ENCODE data around the gene IL17RA. TPM values are rescaled to one million over a fixed set of nuclear protein-coding genes. Genes with fewer than 3 reads are reported as not detected.
"Not testable (repeated sequence)": the region's sequence is repeated elsewhere in the genome, so short reads cannot be mapped to it uniquely, and the experiment has no call there.

Gene IL17RA
- total RNA-seq, 1 donor from 2014 or later: 23.6 TPM

DNA sequence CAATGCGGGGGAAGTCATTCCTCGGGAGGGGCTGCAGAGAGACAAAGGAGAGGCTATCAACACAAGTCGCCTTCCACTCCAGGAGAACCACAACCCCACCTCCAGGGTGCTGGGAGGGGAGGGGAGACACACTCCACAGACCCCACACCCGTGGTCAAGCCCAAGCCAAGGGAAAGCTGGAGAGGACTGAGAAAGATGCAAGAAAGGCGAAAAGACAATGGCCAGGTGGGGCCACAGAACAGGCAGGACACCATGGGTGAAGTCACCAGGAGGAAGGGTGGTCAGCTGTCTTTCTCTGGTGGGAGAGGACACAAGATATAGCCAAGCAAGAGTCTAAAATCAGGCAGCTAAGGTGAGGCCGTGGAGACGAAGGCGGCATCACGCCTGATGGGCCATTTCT lies 58.3 kb downstream of the IL17RA start:
- no peak for DNase-seq (ENCODE audit: low spot score)
- Mint-ChIP-seq H3K27me3 (ENCODE audit: insufficient read depth) (no peaks in the 10 kb centered on the region), H3K27ac (no peak overlapping the region), H3K4me3 (no peak overlapping the region), H3K36me3 (ENCODE audit: low read depth) (peaks cover 27% of the 10 kb centered on the region), H3K4me1 (ENCODE audit: low read depth) (no peaks in the 10 kb centered on the region), H3K9me3 (no peaks in the 10 kb centered on the region)
- intact Hi-C loops (cut with micrococcal nuclease): no loop called here

DNA sequence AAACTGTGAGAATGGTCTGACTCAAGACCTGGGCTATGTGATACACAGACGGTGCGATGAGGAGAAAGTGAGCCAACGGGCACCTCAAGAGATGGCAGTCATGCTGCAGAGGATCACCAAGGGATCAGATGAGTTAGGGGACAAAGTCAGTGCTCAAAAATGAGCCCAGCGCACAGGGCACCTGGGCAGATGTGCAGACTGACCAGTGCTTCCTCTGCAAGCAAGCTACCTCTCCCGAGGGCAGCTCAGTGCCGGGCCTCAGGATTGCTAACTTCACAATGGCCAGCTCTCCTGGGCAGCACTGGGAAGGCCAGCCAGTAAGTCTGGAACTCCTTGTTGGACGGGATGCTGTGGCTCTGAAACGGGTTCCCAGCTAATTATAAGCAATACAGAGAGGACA lies 59.0 kb downstream of the IL17RA start:
- DNase-seq (ENCODE audit: low spot score): no peak
- intact Hi-C loops (cut with micrococcal nuclease): no loop called here
- Mint-ChIP-seq H3K4me3 (no peak overlapping the region), H3K36me3 (ENCODE audit: low read depth) (peaks cover 25% of the 10 kb centered on the region), H3K9me3 (no peaks in the 10 kb centered on the region), H3K4me1 (ENCODE audit: low read depth) (no peaks in the 10 kb centered on the region), H3K27ac (no peak overlapping the region), H3K27me3 (ENCODE audit: insufficient read depth) (no peaks in the 10 kb centered on the region)

DNA sequence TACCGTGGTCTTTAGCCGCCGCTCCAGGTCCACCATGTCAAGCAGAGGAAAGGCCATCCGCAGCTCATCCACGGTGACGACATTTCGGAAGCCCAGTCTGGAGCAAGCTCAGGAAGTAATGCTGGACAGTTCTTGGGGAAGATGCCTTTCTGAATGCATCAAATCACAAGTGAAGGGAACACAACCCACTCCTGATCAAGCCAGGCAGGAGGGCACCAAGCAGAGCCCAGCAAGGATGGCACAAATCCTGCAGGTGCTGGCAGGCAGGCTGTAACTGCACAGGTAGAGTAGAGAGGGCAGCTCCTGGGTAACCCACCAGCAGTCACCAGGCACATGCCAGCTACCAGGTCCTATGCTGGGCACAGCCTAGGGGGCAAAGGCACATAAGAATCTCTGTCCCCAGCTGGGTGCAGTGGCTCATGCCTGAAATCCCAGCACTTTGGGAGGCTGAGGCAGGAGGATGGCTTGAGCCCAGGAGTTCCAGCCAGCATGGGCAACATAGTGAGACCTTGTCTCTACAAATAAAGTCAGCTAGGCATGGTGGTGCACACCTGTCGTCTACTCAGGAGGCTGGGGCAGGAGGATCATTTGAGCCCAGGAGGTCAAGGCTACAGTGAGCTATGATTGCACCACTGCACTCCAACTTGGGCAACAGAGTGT lies 60.4 kb downstream of the IL17RA start:
- H3K27me3 Mint-ChIP-seq (ENCODE audit: insufficient read depth): no peaks in the 10 kb centered on the region
- H3K9me3 Mint-ChIP-seq: no peaks in the 10 kb centered on the region
- peaks cover 25% of the 10 kb centered on the region for H3K36me3 Mint-ChIP-seq (ENCODE audit: low read depth)
- intact Hi-C loops (cut with micrococcal nuclease): no loop called here
- H3K4me3 Mint-ChIP-seq: no peak overlapping the region
- H3K4me1 Mint-ChIP-seq (ENCODE audit: low read depth): no peaks in the 10 kb centered on the region
- no peak overlapping the region for H3K27ac Mint-ChIP-seq
- no peak for DNase-seq (ENCODE audit: low spot score)

DNA sequence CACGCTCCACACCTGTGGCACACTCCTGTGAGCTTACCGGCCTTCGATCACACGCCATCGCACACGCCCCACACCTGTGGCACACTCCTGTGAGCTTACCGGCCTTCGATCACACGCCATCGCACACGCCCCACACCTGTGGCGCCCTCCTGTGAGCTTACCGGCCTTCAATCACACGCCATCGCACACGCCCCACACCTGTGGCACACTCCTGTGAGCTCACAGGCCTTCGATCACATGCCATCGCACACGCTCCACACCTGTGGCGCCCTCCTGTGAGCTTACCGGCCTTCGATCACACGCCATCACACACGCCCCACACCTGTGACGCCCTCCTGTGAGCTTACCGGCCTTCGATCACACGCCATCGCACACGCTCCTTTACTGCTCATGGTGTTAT lies 62.7 kb downstream of the IL17RA start:
- H3K27me3 Mint-ChIP-seq (ENCODE audit: insufficient read depth); intact Hi-C loops (cut with micrococcal nuclease); H3K4me3 Mint-ChIP-seq; H3K4me1 Mint-ChIP-seq (ENCODE audit: low read depth); H3K27ac Mint-ChIP-seq; DNase-seq (ENCODE audit: low spot score); H3K9me3 Mint-ChIP-seq: not testable (repeated sequence)
- peaks cover 19% of the 10 kb centered on the region for H3K36me3 Mint-ChIP-seq (ENCODE audit: low read depth)

- H3K4me3 Mint-ChIP-seq: no peak overlapping the region
- no peaks in the 10 kb centered on the region for H3K27me3 Mint-ChIP-seq (ENCODE audit: insufficient read depth)
- H3K27ac Mint-ChIP-seq: no peak overlapping the region
- intact Hi-C loops (cut with micrococcal nuclease): no loop called here
- peaks cover 9% of the 10 kb centered on the region for H3K36me3 Mint-ChIP-seq (ENCODE audit: low read depth)
- H3K9me3 Mint-ChIP-seq: no peaks in the 10 kb centered on the region
- DNase-seq (ENCODE audit: low spot score): no peak
- H3K4me1 Mint-ChIP-seq (ENCODE audit: low read depth): no peaks in the 10 kb centered on the region
Observed at GRCh38 chr22:17149076-17149815, 64.4 kb downstream of the IL17RA start.

DNA sequence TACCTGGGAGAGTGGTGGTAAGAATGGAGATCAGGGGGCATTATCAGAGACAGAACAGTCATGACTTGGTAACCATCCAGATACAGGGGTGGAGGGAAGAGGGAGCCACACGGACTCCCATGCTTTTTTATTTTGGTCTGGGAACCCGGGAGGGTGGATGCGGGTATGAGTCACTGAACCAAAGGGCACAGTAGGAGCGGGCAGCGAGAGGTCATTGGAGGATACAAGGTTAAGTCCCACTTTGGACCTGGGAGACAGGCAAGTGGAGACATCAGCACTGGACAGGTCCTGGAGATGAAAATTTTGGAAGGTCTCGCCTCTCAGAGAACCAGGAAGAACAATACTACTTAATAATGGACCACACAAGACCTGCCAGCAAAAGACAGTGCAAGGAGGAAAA lies 67.5 kb downstream of the IL17RA start:
- intact Hi-C loops (cut with micrococcal nuclease): no loop called here
- no peak for DNase-seq (ENCODE audit: low spot score)
- no peaks in the 10 kb centered on the region for H3K9me3 Mint-ChIP-seq
- H3K4me3 Mint-ChIP-seq: no peak overlapping the region
- peaks cover 9% of the 10 kb centered on the region for H3K4me1 Mint-ChIP-seq (ENCODE audit: low read depth)
- H3K27ac Mint-ChIP-seq: no peak overlapping the region
- H3K27me3 Mint-ChIP-seq (ENCODE audit: insufficient read depth): no peaks in the 10 kb centered on the region
- peaks cover 17% of the 10 kb centered on the region for H3K36me3 Mint-ChIP-seq (ENCODE audit: low read depth)

DNA sequence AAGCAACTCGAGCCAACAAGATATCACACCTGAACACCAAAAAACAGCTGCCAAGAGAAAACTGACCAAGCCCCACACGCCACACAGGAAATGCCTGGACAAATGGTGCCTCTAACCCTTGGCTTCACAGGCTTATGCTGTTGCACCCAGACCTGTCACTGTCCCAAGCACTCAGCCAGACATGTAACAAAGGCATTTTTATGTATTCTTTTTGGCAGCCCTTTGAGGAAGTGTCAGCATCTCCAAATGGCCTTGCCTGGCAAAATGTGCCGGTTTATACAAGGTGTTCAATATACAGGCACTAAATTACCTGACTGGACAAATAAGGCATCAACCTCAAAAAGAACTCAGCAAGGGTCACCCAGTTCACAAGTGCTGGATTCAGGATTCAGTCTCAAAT lies 68.2 kb downstream of the IL17RA start:
- H3K27me3 Mint-ChIP-seq (ENCODE audit: insufficient read depth): no peaks in the 10 kb centered on the region
- no peak overlapping the region for H3K4me3 Mint-ChIP-seq
- H3K4me1 Mint-ChIP-seq (ENCODE audit: low read depth): peaks cover 13% of the 10 kb centered on the region
- intact Hi-C loops (cut with micrococcal nuclease): no loop called here
- H3K27ac Mint-ChIP-seq: no peak overlapping the region
- no peaks in the 10 kb centered on the region for H3K9me3 Mint-ChIP-seq
- peaks cover 17% of the 10 kb centered on the region for H3K36me3 Mint-ChIP-seq (ENCODE audit: low read depth)
- DNase-seq (ENCODE audit: low spot score): no peak

- H3K9me3 Mint-ChIP-seq: no peaks in the 10 kb centered on the region
- no peak overlapping the region for H3K4me3 Mint-ChIP-seq
- H3K27ac Mint-ChIP-seq: no peak overlapping the region
- DNase-seq (ENCODE audit: low spot score): no peak
- peaks cover 12% of the 10 kb centered on the region for H3K36me3 Mint-ChIP-seq (ENCODE audit: low read depth)
- intact Hi-C loops (cut with micrococcal nuclease): loop anchor here (5.0 kb wide), 1 partner anchor 61 kb away; the partner anchor contains the start of gene ADA2
- no peaks in the 10 kb centered on the region for H3K27me3 Mint-ChIP-seq (ENCODE audit: insufficient read depth)
- peaks cover 25% of the 10 kb centered on the region for H3K4me1 Mint-ChIP-seq (ENCODE audit: low read depth)
Observed at GRCh38 chr22:17155941-17156340, 71.1 kb downstream of the IL17RA start.

DNA sequence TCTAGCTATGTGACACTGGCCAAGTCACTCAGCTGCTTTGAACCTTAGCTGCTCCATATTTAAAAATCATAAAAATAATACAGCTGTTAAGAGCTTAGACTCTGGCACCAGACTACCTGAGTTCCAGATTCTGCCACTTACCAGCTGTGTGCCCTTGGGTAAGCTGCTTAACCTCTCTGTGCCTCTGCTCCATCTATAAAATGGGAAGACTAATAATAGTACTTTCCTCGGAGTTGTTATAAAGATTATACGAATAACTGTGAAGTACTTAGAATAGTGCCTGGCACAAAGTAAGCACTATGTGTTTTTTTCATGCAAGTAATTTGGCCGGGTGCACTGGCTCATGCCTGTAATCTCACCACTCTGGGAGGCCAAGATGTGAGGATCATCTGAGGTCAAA lies 72.9 kb downstream of the IL17RA start:
- Mint-ChIP-seq H3K36me3 (ENCODE audit: low read depth) (peaks cover 12% of the 10 kb centered on the region), H3K27me3 (ENCODE audit: insufficient read depth) (no peaks in the 10 kb centered on the region), H3K9me3 (no peaks in the 10 kb centered on the region), H3K4me1 (ENCODE audit: low read depth) (peaks cover 25% of the 10 kb centered on the region), H3K27ac (no peak overlapping the region), H3K4me3 (peak overlapping the region; percentile 84)
- intact Hi-C loops (cut with micrococcal nuclease): loop anchor here (1.0 to 5.0 kb wide), 4 partner anchors 60 to 471 kb away; partner anchors contain the start of genes ADA2 and ATP6V1E1
- DNase-seq (ENCODE audit: low spot score): no peak

DNA sequence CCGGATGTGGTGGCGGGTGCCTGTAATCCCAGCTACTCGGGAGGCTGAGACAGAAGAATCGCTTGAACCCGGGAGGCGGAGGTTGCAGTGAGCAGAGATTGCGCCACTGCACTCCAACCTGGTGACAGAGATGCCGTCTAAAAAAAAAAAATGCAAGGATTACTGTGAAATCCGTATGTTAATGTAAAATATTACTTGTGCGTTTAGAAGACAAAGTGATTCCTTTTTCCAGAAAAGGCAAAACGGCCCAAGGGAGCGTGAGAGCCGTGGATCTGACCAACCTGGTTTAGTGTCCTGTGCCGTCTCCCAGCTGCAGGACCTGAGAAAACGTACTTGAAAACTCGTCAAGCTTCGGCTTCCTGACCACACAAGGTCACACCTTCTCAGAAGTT lies 73.4 kb downstream of the IL17RA start:
- H3K36me3 Mint-ChIP-seq (ENCODE audit: low read depth): peaks cover 12% of the 10 kb centered on the region
- no peaks in the 10 kb centered on the region for H3K27me3 Mint-ChIP-seq (ENCODE audit: insufficient read depth)
- H3K4me3 Mint-ChIP-seq: peak overlapping the region; percentile 84
- no peaks in the 10 kb centered on the region for H3K9me3 Mint-ChIP-seq
- intact Hi-C loops (cut with micrococcal nuclease): loop anchor here (1.0 to 5.0 kb wide), 4 partner anchors 59 to 471 kb away; partner anchors contain the start of genes ADA2 and ATP6V1E1
- DNase-seq (ENCODE audit: low spot score): no peak
- peak overlapping the region; percentile 75 for H3K27ac Mint-ChIP-seq
- H3K4me1 Mint-ChIP-seq (ENCODE audit: low read depth): peaks cover 25% of the 10 kb centered on the region

DNA sequence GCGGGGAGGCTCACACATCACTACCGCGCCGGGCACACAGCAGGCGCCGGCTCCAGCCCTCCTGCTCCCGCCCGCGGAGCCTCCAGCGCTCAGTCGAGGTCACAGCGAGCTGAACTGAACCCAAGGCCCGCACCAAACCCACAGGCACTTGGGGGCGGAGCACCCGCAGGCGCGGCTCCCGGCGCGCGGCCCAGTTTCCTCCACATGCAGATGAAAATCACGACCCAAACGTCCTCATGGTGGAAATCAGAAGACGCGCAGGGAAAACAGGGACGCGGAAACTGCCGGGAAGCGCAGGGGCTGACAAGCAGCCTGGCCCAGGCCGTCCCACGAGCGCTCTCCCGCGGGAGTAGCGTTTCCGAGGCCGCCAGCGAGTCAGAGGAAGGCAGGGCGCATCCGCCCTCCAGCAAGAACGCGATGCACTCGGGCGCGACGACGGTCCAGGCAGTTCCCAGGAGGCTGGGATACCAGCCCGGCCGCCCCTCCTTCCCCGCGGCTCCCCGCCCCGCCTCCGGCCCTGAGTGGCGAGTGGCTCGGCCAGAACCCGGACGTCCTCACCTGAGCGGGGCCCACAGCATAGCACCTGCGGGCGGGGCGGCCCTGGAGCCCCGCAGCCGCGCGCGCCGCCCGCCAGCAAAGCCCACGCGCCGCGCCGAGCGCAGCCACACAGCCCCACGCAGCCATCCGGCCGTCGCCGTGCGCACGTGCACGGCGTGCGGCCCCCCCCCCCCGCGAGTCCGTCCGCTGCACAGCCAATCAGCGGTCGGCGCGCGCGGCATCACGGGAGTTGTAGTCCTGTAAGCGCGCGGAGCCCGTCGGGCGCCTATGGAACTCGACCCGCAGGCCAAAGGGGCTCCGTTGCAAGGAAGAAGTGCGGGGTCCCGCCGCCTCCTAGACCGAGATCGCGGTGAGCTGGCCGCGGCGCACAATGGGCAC lies 74.0 kb downstream of the IL17RA start, which contains the start of gene HDHD5:
Gene HDHD5 (minus strand): TSS at position 710 of the 936 bp plus-strand sequence. CDS start 26 bp downstream, at position 684.
- Mint-ChIP-seq H3K27ac (peak within 1 kb of the TSS; percentile 75), H3K36me3 (ENCODE audit: low read depth) (peaks cover 12% of the 10 kb centered on the region), H3K4me3 (peak within 1 kb of the TSS; percentile 88), H3K27me3 (ENCODE audit: insufficient read depth) (no peaks in the 10 kb centered on the region), H3K9me3 (no peaks in the 10 kb centered on the region), H3K4me1 (ENCODE audit: low read depth) (peaks cover 25% of the 10 kb centered on the region)
- peak; percentile 78 for DNase-seq (ENCODE audit: low spot score)
- intact Hi-C loops (cut with micrococcal nuclease): loop anchor here (1.0 to 5.0 kb wide), 7 partner anchors 12 to 470 kb away; partner anchors contain the start of genes ADA2, ATP6V1E1 and IL17RA

- H3K4me3 Mint-ChIP-seq: peak overlapping the region; percentile 88
- peaks cover 25% of the 10 kb centered on the region for H3K4me1 Mint-ChIP-seq (ENCODE audit: low read depth)
- no peaks in the 10 kb centered on the region for H3K9me3 Mint-ChIP-seq
- H3K27me3 Mint-ChIP-seq (ENCODE audit: insufficient read depth): no peaks in the 10 kb centered on the region
- peaks cover 12% of the 10 kb centered on the region for H3K36me3 Mint-ChIP-seq (ENCODE audit: low read depth)
- DNase-seq (ENCODE audit: low spot score): peak; percentile 9
- peak overlapping the region; percentile 55 for H3K27ac Mint-ChIP-seq
- intact Hi-C loops (cut with micrococcal nuclease): loop anchor here (1.0 to 5.0 kb wide), 6 partner anchors 12 to 469 kb away; partner anchors contain the start of genes ADA2, ATP6V1E1 and IL17RA
Observed at GRCh38 chr22:17159504-17159951, 74.7 kb downstream of the IL17RA start.
